OCI-LY3 (cell line): ENCODE measurements around the gene CLEC17A.

Experiments used
- CTCF ChIP-seq: fragments of 200-600, 300-600 bp; sonication (generic); IDR thresholded peaks from 2 replicates; pipeline ENCODE4 v1.5.1; 2014; ENCODE audit warnings: antibody characterized with exemption, low read length, low read depth
- EZH2phosphoT487 ChIP-seq: fragments of 200-600 bp; shearing (Covaris generic); IDR thresholded peaks from 2 replicates; pipeline ENCODE4 v1.6.1; 2018; ENCODE audit warnings: antibody characterized with exemption, mixed run types, low read depth

GRCh38 chr19:14544977-14545715 lies 37.7 kb upstream of the CLEC17A start:
- TF ChIP-seq CTCF (no peak), EZH2phosphoT487 (no peak)
